Gastroesophageal sphincter (tissue), 2 donors: ENCODE results near the gene ENTPD2.

ENCODE experiments used
- EP300 ChIP-seq: sonication (generic); formaldehyde crosslinking; IDR thresholded peaks from one replicate; pipeline ENCODE4 v1.6.1; 2017; ENCODE audit warnings: antibody characterized with exemption, mild to moderate bottlenecking
- POLR2AphosphoS5 ChIP-seq: sonication (generic); formaldehyde crosslinking; IDR thresholded peaks from one replicate; pipeline ENCODE4 v1.6.1; 2017; ENCODE audit warnings: antibody characterized with exemption

- TF ChIP-seq POLR2AphosphoS5 (no peak), EP300 (no peak)
Observed at GRCh38 chr9:137097761-137098462, 44.1 kb upstream of the ENTPD2 start.
